Placental pericyte (primary cell): ENCODE results near the gene GPNMB. TPM values are rescaled to one million over a fixed set of nuclear protein-coding genes. Genes with fewer than 3 reads are reported as not detected.

ENCODE experiments used
- total RNA-seq: library from RNA; depleted of rRNA; stranded (reverse); fragments of >200 nt; gene quantifications from 2 replicates; pipeline ENCODE4 v1.2.3, GENCODE V29; 2012

The GPNMB gene
- 93.1 and 188 TPM in 2 replicates for total RNA-seq

GRCh38 chr7:23246555-23246954 is at the start of gene GPNMB:
TSS of gene GPNMB (plus strand) at chr7:23246775. CDS start at chr7:23246858, 83 bp downstream.

GRCh38 chr7:23298885-23299769 is 52.6 kb downstream of the GPNMB start, which contains the start of gene MALSU1:
TSS of gene MALSU1 (plus strand) at chr7:23299339. CDS start at chr7:23299353, 14 bp downstream.

Other genes starting within 250 kb of the GPNMB start
- gene HYCC1, start 232.6 kb upstream of the GPNMB start, total RNA-seq = 74.0 and 136 TPM in 2 replicates
- 25.8 and 37.9 TPM in 2 replicates for gene KLHL7, start 141.0 kb upstream of the GPNMB start, total RNA-seq
- gene NUP42, start 64.7 kb upstream of the GPNMB start, total RNA-seq = 12.3 and 21.8 TPM in 2 replicates
- gene MALSU1, start 52.6 kb downstream of the GPNMB start, total RNA-seq = 38.3 and 59.1 TPM in 2 replicates
- 88.4 and 180 TPM in 2 replicates for gene IGF2BP3, start 223.7 kb downstream of the GPNMB start, total RNA-seq